ENCODE results near the gene NTSR1.

NTSR1 gene

DNA sequence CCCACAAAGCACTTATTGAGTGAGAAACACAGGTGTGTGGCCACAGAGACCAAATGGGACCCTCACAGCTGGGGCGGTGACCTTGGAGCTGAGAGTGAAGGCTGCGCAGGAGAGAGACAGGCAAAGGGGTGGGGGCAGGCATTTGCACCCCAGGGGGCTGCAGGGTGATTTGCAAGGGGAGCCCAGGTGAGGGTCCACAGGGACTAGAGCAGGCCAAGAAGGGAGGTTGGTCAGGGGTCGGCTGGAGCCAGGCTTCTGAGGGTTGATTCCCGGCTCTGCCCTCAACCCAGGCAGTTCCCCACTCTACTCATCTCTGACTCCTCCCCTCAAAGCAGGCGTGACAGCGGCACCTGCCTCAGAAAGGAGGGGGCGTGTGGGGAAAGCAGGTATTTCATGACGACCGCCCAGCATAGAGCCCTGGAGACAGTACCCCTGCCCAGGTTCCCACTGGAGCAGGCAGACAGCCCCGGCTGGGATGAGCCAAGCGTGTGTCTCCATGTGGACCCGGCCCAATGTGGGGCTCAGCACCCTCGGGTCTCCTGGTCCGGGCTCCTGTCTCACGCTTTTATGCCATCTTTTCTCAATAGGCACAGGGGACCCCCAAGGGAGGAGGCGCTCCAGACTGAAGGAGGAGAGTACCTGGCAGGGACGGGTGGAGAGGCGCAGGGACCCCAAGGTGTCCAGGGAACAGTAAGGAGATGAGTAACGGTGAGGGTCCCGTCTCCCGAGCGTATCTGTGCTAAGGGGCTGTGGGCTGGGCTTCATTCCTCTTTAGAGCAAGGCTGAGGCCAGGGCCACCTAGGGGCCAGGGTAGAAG lies 84.5 kb downstream of the NTSR1 start:
- Histone ChIP-seq H3K79me2 (ENCODE audit: low read length) (peaks cover 8% of the 10 kb centered on the region), H3K27me3 (ENCODE audit: low read depth, low read length) (peaks cover 38% of the 10 kb centered on the region), H3K4me1 (ENCODE audit: low read length) (peaks cover 23% of the 10 kb centered on the region), H4K20me1 (ENCODE audit: insufficient read depth, low read length) (peaks cover 8% of the 10 kb centered on the region; the same call in 1 of the 2 replicates), H3K9ac (ENCODE audit: low read length) (peak overlapping the region; percentile 44; the same call in 1 of the 2 replicates), H3K9me3 (ENCODE audit: insufficient read depth, low read length) (no peaks in the 10 kb centered on the region), H3K27ac (ENCODE audit: low read length) (no peak overlapping the region), H3K4me3 (ENCODE audit: low read length) (peak overlapping the region; percentile 76), H3K36me3 (replicated peaks; ENCODE audit: low read depth, low read length) (peaks cover 8% of the 10 kb centered on the region), H2AFZ (ENCODE audit: low read depth, low read length) (no peak overlapping the region), H3K4me2 (ENCODE audit: low read length) (peak overlapping the region; percentile 88)
- no peak for TF ChIP-seq EZH2phosphoT487 (IDR thresholded peaks at IDR 0.05; ENCODE audit: low read depth)
- TF ChIP-seq, protein P1, sequence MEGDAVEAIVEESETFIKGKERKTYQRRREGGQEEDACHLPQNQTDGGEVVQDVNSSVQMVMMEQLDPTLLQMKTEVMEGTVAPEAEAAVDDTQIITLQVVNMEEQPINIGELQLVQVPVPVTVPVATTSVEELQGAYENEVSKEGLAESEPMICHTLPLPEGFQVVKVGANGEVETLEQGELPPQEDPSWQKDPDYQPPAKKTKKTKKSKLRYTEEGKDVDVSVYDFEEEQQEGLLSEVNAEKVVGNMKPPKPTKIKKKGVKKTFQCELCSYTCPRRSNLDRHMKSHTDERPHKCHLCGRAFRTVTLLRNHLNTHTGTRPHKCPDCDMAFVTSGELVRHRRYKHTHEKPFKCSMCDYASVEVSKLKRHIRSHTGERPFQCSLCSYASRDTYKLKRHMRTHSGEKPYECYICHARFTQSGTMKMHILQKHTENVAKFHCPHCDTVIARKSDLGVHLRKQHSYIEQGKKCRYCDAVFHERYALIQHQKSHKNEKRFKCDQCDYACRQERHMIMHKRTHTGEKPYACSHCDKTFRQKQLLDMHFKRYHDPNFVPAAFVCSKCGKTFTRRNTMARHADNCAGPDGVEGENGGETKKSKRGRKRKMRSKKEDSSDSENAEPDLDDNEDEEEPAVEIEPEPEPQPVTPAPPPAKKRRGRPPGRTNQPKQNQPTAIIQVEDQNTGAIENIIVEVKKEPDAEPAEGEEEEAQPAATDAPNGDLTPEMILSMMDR (IDR thresholded peaks at IDR 0.05; ENCODE audit: low read depth, low read length) = no peak

DNA sequence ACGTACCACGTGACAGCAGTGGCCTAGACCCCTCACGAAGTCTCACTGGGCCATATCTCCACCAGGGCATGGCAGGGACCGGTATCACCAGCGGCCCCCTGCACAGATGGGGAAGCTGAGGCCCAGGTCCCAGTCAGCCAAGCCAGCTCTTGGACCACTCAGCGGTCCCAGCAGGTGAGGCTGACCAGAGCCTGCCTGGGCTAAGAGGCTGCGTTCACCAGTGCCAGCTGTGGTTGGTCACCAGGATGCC lies 85.0 kb downstream of the NTSR1 start:
- peak overlapping the region; percentile 88 for H3K4me2 ChIP-seq (ENCODE audit: low read length)
- peak overlapping the region; percentile 32; the same call in 1 of the 2 replicates for H2AFZ ChIP-seq (ENCODE audit: low read depth, low read length)
- H3K79me2 ChIP-seq (ENCODE audit: low read length) = peaks cover 8% of the 10 kb centered on the region
- peaks cover 8% of the 10 kb centered on the region; the same call in 1 of the 2 replicates for H4K20me1 ChIP-seq (ENCODE audit: insufficient read depth, low read length)
- H3K9me3 ChIP-seq (ENCODE audit: insufficient read depth, low read length) = no peaks in the 10 kb centered on the region
- H3K27ac ChIP-seq (ENCODE audit: low read length) = no peak overlapping the region
- peaks cover 13% of the 10 kb centered on the region for H3K36me3 ChIP-seq (replicated peaks; ENCODE audit: low read depth, low read length)
- TF ChIP-seq, protein P1 (IDR thresholded peaks at IDR 0.05; ENCODE audit: low read depth, low read length) = no peak
- no peak for TF ChIP-seq EZH2phosphoT487 (IDR thresholded peaks at IDR 0.05; ENCODE audit: low read depth)
- H3K4me3 ChIP-seq (ENCODE audit: low read length) = peak overlapping the region; percentile 76
- H3K27me3 ChIP-seq (ENCODE audit: low read depth, low read length) = peaks cover 33% of the 10 kb centered on the region
- H3K9ac ChIP-seq (ENCODE audit: low read length) = peak overlapping the region; percentile 44; the same call in 1 of the 2 replicates
- peaks cover 23% of the 10 kb centered on the region for H3K4me1 ChIP-seq (ENCODE audit: low read length)

DNA sequence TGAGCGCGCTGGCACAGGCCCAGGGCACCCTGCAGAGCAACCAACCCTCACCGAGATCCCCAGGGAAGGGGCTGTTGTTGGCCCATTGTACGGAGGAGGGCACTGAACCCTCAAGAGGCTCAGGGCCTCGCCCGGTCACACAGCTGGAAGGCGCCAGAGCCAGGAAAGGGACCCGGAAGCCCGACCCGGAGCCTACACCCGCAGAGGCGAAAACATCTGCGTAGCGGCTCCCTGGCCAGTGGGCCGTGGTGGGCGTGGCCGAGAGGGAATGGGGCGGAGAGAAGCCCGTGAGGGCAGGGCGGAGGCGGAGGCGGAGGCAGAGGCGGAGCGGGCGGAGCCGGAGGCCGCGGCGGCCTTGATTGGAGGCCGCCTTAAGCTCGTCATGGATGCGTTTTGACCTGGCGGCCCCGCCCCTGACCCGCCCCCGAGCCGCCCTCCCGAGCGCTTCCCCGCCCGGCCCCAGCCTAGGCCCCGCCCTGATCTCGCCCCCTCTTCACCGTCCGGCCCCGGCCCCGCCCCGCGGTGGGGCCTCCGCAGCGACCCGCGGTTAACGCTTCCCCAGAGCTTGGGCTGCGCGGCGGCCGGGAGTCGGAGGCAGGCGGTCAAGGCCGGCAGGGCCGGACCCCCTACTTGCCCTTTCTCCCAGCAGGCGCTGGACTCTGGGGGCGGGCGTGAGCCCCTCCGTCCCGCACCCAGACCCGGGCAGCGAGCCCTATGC lies 85.5 kb downstream of the NTSR1 start:
- Histone ChIP-seq H3K27ac (ENCODE audit: low read length) (peak overlapping the region; percentile 92), H3K9ac (ENCODE audit: low read length) (peak overlapping the region; percentile 97), H2AFZ (ENCODE audit: low read depth, low read length) (peak overlapping the region; percentile 32; the same call in 1 of the 2 replicates), H3K4me1 (ENCODE audit: low read length) (peaks cover 23% of the 10 kb centered on the region), H3K9me3 (ENCODE audit: insufficient read depth, low read length) (no peaks in the 10 kb centered on the region), H3K4me3 (ENCODE audit: low read length) (peak overlapping the region; percentile 91), H3K27me3 (ENCODE audit: low read depth, low read length) (peaks cover 28% of the 10 kb centered on the region), H3K36me3 (replicated peaks; ENCODE audit: low read depth, low read length) (peaks cover 17% of the 10 kb centered on the region), H3K79me2 (ENCODE audit: low read length) (peaks cover 8% of the 10 kb centered on the region), H4K20me1 (ENCODE audit: insufficient read depth, low read length) (peaks cover 8% of the 10 kb centered on the region; the same call in 1 of the 2 replicates), H3K4me2 (ENCODE audit: low read length) (peak overlapping the region; percentile 99)
- no peak for TF ChIP-seq EZH2phosphoT487 (IDR thresholded peaks at IDR 0.05; ENCODE audit: low read depth)
- TF ChIP-seq, protein P1 (IDR thresholded peaks at IDR 0.05; ENCODE audit: low read depth, low read length) = no peak

Data from OCI-LY3 (cell line).